Stimulated activated CD4-positive, alpha-beta T cell treated with anti-CD3 and anti-CD28 coated beads, TNF-alpha, amount 100 ng/mL, for 4 hours (primary cell): ENCODE measurements around the gene ARRDC4.

Source experiments
- DNase-seq, 3 experiments: peaks; one replicate each; pipeline ENCODE4 v3.0.0-alpha.2; 2020; ENCODE audit warnings: low read depth in 3 of 3

Gene ARRDC4

GRCh38 chr15:97998307-97999071 is 38.0 kb downstream of the ARRDC4 start:
- no peak for DNase-seq

- no peak for DNase-seq
These were observed 40.0 kb downstream of the ARRDC4 start for GRCh38 chr15:98000249-98001203.

- DNase-seq: no peak
These were observed 41.2 kb downstream of the ARRDC4 start for GRCh38 chr15:98001663-98002194.

- DNase-seq: no peak
These were observed 41.9 kb downstream of the ARRDC4 start for GRCh38 chr15:98002419-98002818.

- DNase-seq: no peak
These were observed 42.4 kb downstream of the ARRDC4 start for GRCh38 chr15:98002866-98003265.

- no peak for DNase-seq
These were observed 43.0 kb downstream of the ARRDC4 start for GRCh38 chr15:98003518-98003917.

GRCh38 chr15:98003996-98004395 is 43.5 kb downstream of the ARRDC4 start:
- no peak for DNase-seq

- no peak for DNase-seq
These were observed 45.2 kb downstream of the ARRDC4 start for GRCh38 chr15:98005659-98006058.

GRCh38 chr15:98009169-98009568 is 48.7 kb downstream of the ARRDC4 start:
- DNase-seq: no peak

- no peak for DNase-seq
These were observed 49.5 kb downstream of the ARRDC4 start for GRCh38 chr15:98009971-98010370.

- no peak for DNase-seq
These were observed 51.9 kb downstream of the ARRDC4 start for GRCh38 chr15:98012354-98012753.

GRCh38 chr15:98013631-98014030 is 53.1 kb downstream of the ARRDC4 start:
- DNase-seq: no peak

- no peak for DNase-seq
These were observed 56.9 kb downstream of the ARRDC4 start for GRCh38 chr15:98017150-98017964.

GRCh38 chr15:98018761-98019351 is 58.4 kb downstream of the ARRDC4 start:
- DNase-seq: no peak
